LNCAP (cell line): Measurements from ENCODE around the gene BCR.

Source experiments
- TF ChIP-seq, protein P1 (sequence below): fragments of 450-650 bp; IDR thresholded peaks from 2 replicates; pipeline ENCODE4 v1.5.1; 2017; ENCODE audit warnings: mild to moderate bottlenecking

The BCR gene

DNA sequence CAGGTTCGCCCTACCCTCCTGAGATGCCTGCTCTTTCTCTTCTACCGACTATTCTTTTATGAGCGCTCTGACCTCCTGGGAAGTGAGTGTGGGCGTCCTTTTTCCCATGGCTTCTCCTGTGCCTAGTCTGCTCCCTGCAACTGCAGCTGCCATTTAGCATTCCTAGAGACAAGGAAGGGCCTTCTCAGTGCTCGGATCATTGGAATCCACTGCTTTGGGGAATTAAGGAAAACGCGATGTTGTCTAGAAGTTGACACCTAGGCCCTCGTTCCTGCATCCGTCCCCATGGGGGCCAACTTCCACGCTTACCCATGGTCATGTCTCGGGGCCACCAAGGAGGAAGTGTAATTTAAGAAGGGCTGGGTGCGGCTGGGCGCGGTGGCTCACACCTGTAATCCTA lies 95.4 kb downstream of the BCR start:
- TF ChIP-seq, protein P1, sequence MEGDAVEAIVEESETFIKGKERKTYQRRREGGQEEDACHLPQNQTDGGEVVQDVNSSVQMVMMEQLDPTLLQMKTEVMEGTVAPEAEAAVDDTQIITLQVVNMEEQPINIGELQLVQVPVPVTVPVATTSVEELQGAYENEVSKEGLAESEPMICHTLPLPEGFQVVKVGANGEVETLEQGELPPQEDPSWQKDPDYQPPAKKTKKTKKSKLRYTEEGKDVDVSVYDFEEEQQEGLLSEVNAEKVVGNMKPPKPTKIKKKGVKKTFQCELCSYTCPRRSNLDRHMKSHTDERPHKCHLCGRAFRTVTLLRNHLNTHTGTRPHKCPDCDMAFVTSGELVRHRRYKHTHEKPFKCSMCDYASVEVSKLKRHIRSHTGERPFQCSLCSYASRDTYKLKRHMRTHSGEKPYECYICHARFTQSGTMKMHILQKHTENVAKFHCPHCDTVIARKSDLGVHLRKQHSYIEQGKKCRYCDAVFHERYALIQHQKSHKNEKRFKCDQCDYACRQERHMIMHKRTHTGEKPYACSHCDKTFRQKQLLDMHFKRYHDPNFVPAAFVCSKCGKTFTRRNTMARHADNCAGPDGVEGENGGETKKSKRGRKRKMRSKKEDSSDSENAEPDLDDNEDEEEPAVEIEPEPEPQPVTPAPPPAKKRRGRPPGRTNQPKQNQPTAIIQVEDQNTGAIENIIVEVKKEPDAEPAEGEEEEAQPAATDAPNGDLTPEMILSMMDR, result no peak

DNA sequence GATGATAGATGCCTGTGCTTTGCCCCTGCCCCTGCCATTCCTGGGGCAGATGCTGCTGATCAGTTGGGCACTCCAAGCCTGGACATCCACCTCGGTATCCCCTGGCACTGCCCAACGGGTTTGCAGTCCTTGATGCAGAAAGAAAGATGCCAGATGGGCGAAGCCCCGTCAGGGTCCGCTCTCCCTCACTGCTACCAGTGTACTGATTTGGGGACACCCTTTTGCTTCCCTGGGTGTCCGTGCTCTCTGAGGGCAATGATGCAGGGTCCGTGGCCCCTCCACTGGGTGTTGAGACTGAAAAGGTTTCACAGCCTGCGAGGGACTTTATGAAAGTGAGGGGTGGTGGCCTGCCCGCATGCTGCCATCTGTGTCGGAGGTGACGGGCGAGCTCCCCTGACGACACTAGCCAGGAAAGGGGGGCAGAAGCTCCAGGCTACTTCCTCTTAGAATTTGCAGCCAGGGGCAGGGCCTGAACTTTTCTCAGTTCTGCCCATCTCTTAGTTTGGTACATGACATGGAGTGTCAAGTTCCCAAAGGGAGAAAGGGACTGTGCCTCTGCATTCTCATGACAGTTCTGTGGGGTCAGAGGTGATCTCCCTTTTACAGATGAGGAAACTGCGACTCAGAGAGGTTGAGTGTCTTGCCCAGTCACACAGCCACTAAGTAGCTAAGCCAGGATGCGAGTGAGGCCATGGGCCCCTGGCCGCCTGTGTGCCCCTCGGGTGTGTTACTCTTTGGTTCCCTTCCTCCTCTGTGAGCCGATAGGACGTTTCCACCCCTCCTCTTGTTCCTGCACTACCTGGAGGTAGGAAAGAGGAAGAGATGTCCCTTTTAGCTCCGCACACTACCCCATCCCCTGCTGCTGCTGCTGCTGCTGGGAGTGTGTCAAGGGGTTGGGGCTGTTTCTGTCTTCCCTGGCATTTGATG lies 96.6 kb downstream of the BCR start:
- TF ChIP-seq, protein P1, result no peak

DNA sequence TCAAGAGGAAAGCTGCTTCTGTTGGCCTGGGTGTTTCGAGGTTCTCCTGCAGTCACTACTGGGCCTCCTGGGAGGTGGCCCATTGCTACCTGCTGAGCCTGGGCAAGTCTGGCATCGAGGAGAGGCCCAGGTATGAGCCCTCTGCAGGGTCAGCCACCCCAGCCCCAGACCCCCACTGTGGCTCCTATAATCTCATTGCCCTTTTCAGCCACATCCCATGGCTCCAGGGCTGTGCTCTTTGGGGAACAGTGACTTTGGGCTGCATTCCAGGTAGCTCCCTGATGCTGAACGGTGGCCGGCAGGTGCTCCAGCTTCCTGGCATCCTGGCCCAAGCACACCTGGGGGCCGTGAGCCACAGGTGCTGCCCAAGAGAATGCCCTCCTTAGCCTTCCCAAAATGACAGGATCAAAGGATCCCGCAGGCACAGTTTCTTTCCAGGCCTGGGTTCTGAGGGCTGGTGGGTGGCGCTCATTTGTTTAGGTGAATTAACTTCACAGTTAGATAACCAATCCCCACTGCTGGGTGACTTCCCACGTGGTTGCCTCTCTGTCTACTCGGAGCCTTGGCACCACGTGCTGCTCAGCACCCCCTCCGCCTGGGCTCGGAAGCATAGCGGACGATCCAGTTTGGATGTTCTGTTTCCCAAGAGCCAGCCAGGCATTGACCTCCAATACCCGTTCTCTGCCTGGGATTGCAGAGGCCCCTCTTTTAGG lies 97.4 kb downstream of the BCR start:
- TF ChIP-seq, protein P1, result no peak

DNA sequence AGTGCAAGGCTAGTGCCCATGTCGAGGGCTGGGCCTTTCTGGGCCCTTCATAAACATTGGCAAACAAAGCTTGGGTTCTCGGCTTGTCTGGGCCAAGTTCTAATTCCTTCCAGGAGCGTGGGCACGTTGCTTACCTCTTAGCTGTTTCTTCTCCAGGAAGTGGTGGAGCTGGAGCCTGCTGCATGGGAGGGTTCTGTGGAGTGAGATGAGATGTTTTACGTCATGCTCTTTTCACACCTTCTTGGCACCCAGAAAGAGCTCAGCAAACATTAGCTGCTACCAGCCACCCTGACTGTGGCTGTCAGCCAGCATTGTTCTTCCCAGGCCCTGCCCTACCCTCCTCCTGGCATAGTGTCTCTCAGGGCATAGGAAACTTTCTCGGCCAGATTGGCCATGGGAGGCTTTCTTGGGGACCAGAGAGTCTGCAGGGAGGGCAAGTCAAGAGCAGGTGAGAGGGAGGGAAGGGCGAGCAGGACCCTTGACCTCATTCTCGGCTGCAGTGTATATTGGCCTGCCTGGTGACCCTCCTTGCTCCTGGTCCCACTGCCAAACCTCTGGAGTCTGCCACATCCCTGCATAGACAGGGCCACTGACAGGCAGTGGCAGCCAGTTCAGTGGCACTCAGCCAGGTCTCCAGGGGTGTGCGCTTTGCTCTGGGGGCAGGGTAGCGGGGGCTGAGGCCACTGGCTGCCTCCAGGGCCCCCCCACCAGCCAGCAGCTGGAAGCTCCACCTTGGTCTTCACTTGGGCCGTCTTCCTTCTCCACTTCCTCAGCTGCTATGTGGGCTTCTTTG lies 98.8 kb downstream of the BCR start:
- TF ChIP-seq, protein P1, result no peak

DNA sequence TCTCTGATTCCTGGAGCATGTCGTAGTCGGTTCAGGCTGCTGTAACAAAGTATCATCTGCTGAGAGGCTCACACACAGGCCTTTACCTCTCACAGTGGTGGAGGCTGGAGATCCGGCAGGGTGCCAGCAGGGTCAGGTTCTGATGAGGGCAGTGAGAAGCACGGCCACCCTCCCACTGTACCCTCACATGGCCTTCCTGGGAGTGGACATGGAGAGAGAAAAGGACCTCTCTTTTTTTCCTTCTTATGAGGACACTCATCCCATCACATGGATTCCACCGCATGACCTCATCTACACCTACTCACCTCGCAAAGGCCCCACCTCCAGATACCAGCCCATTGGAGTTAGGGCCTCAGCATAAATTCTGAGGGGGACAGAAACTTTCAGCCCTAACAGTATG lies 99.5 kb downstream of the BCR start:
- TF ChIP-seq, protein P1, result no peak

DNA sequence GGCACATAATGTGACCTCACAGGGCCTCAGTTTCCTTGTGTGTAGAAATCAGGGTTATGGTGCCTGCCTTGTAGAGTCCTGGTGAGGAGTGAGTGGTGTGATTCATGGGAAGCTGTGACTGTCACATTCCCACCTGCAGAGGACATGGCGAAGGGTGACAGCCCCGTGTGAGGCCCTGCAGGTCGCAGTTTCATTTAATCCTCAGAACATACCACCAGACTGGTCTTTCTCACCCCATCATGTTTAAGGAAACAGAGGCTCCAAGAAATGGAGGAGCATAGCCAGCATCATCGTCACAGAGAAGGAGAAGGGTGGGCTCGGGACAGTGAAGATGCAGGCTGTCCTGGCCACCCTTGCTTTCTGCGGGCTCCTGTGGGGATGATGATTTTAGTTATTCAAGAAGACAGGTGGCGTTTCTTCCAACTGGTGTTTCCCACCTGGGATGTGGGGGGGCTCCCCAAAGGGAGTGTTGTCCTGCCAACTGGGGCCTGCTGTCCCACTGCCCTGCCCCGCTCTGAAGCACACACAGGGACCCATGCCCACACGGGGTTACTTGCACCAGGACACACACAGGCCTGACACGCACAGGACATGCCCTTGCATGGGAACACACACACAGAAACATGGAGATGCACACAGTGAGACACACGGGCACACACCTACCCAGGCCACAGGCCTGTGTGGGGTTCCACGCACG lies 100.2 kb downstream of the BCR start:
- TF ChIP-seq, protein P1, result no peak

DNA sequence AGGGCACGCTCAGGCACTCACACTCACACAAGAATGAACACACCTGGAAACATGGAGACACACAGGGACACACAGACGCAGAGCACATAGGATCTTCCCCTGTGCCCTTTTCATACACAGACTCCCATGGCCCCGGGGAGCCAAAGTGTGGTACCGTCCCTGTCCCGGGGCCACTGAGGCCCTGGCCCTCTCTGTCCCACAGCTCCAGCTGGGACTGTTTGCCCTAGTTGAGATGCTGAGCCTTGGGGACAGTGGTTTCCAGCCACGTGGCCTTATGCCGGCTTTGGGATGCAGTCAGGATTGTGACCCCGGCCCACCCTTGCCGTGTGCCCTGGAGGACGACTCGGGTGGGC lies 100.7 kb downstream of the BCR start:
- TF ChIP-seq, protein P1, result no peak
